Measurements from ENCODE around the gene RPL36AL.
"Not testable (repeated sequence)": the region's sequence is repeated elsewhere in the genome, so short reads cannot be mapped to it uniquely, and the experiment has no call there.

Gene RPL36AL

GRCh38 chr14:49620182-49621113, at the start of gene RPL36AL, which contains the start of gene MGAT2:
TSS of gene RPL36AL (minus strand) at chr14:49620626. CDS start at chr14:49619104, 1,522 bp downstream.
TSS of gene MGAT2 (plus strand) at chr14:49620799. CDS start at chr14:49621269, 470 bp downstream.
- DNase-seq (ENCODE audit: low read depth in 1 of 2, low spot score in 1 of 2), result peak; percentile 86 to 89

GRCh38 chr14:49659526-49660455, 39.4 kb upstream of the RPL36AL start:
- DNase-seq (ENCODE audit: low read depth in 1 of 2, low spot score in 1 of 2), result no peak

- not testable (repeated sequence) for DNase-seq (ENCODE audit: low read depth in 1 of 2, low spot score in 1 of 2)
Observed at GRCh38 chr14:49657500-49657899, 37.1 kb upstream of the RPL36AL start.

- no peak for DNase-seq (ENCODE audit: low read depth in 1 of 2, low spot score in 1 of 2)
Observed at GRCh38 chr14:49654511-49654910, 34.1 kb upstream of the RPL36AL start.

GRCh38 chr14:49653508-49653907, 33.1 kb upstream of the RPL36AL start:
- DNase-seq (ENCODE audit: low read depth in 1 of 2, low spot score in 1 of 2), result no peak

- no peak for DNase-seq (ENCODE audit: low read depth in 1 of 2, low spot score in 1 of 2)
Observed at GRCh38 chr14:49642163-49642562, 21.7 kb upstream of the RPL36AL start.

- DNase-seq (ENCODE audit: low read depth in 1 of 2, low spot score in 1 of 2), result no peak
Observed at GRCh38 chr14:49641697-49642129, 21.3 kb upstream of the RPL36AL start.

GRCh38 chr14:49640540-49641417, 20.4 kb upstream of the RPL36AL start:
- no peak for DNase-seq (ENCODE audit: low read depth in 1 of 2, low spot score in 1 of 2)

GRCh38 chr14:49637534-49638078, 17.2 kb upstream of the RPL36AL start:
- no peak for DNase-seq (ENCODE audit: low read depth in 1 of 2, low spot score in 1 of 2)

- DNase-seq (ENCODE audit: low read depth in 1 of 2, low spot score in 1 of 2), result no peak
Observed at GRCh38 chr14:49636866-49637265, 16.4 kb upstream of the RPL36AL start.

- DNase-seq (ENCODE audit: low read depth in 1 of 2, low spot score in 1 of 2), result peak; percentile 43 to 46
Observed at GRCh38 chr14:49634547-49635334, 14.3 kb upstream of the RPL36AL start, which contains the start of gene DNAAF2. TSS of gene DNAAF2 (minus strand) at chr14:49635244. CDS start at chr14:49635149, 95 bp downstream.

GRCh38 chr14:49633640-49634546, 13.5 kb upstream of the RPL36AL start:
- peak; percentile 90 to 95 for DNase-seq (ENCODE audit: low read depth in 1 of 2, low spot score in 1 of 2)

GRCh38 chr14:49623941-49624839, 3.8 kb upstream of the RPL36AL start:
- DNase-seq (ENCODE audit: low read depth in 1 of 2, low spot score in 1 of 2), result no peak

GRCh38 chr14:49623387-49623786, 3.0 kb upstream of the RPL36AL start:
- no peak for DNase-seq (ENCODE audit: low read depth in 1 of 2, low spot score in 1 of 2)

GRCh38 chr14:49622022-49622607, 1.7 kb upstream of the RPL36AL start:
- no peak for DNase-seq (ENCODE audit: low read depth in 1 of 2, low spot score in 1 of 2)

- DNase-seq (ENCODE audit: low read depth in 1 of 2, low spot score in 1 of 2), result peak; percentile 25 to 46
Observed at GRCh38 chr14:49621114-49621881, 872 bp upstream of the RPL36AL start.
